ENCODE data around the gene IL19.

DNA sequence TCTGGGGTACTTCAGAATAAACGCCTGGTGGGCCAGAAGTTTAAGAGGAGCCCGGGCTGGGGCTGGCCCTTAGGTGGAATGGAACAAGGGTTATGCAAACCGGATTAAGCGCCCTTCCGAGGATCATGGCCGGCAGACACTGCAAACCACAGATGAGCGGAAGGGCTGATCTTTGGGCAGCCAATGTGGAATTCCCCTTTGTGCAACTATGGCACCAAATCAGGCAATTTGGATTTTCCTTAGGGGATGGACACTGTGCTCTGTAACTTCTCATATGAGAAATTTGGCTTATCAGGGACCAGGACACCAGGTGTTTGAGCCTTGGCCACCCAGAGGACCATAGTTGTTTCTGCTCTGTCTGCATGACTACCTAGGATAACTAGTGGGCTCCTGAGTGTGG lies 7.5 kb downstream of the IL19 start:
- TF ChIP-seq CTCF (conservative IDR thresholded peaks at IDR 0.05; ENCODE audit: low read length) (no peak), EZH2phosphoT487 (IDR thresholded peaks at IDR 0.05; ENCODE audit: borderline replicate concordance) (no peak)

Measured in Loucy (cell line).